IPS-18a (cell line): Measurements from ENCODE around the gene SLC23A2.

Experiments used
- H3K27ac ChIP-seq: one replicate; pipeline ENCODE4 v1.5.1; 2013; ENCODE audit warnings: low read length
- H3K27me3 ChIP-seq: one replicate; pipeline ENCODE4 v1.6.1; 2013; ENCODE audit warnings: mild to moderate bottlenecking, low read length; ENCODE audit not compliant: control insufficient read depth, insufficient read depth
- H3K36me3 ChIP-seq: one replicate; pipeline ENCODE4 v1.6.1; 2013; ENCODE audit warnings: low read depth, low read length; ENCODE audit not compliant: control insufficient read depth
- H3K4me1 ChIP-seq: one replicate; pipeline ENCODE4 v1.6.1; 2013; ENCODE audit warnings: low read depth, low read length; ENCODE audit not compliant: control insufficient read depth
- H3K4me3 ChIP-seq: one replicate; pipeline ENCODE4 v1.5.1; 2013; ENCODE audit warnings: low read length
- H3K9ac ChIP-seq: one replicate; pipeline ENCODE4 v1.6.1; 2013; ENCODE audit warnings: mild to moderate bottlenecking, low read length, moderate library complexity
- H3K9me3 ChIP-seq: one replicate; pipeline ENCODE4 v1.6.1; 2013; ENCODE audit warnings: low read depth, low read length; ENCODE audit not compliant: control insufficient read depth

Gene SLC23A2

GRCh38 chr20:4959592-4959991 is 41.7 kb downstream of the SLC23A2 start:
- Histone ChIP-seq H3K36me3 (no peaks in the 10 kb centered on the region), H3K4me3 (no peak overlapping the region), H3K4me1 (no peaks in the 10 kb centered on the region), H3K27me3 (no peaks in the 10 kb centered on the region), H3K27ac (no peak overlapping the region), H3K9me3 (no peaks in the 10 kb centered on the region), H3K9ac (no peak overlapping the region)

- Histone ChIP-seq H3K27me3 (no peaks in the 10 kb centered on the region), H3K4me1 (no peaks in the 10 kb centered on the region), H3K9me3 (no peaks in the 10 kb centered on the region), H3K4me3 (no peak overlapping the region), H3K9ac (no peak overlapping the region), H3K27ac (no peak overlapping the region), H3K36me3 (no peaks in the 10 kb centered on the region)
Measured at GRCh38 chr20:4957939-4958362, 43.4 kb downstream of the SLC23A2 start.

- no peaks in the 10 kb centered on the region for H3K4me1 ChIP-seq
- H3K36me3 ChIP-seq, result no peaks in the 10 kb centered on the region
- H3K4me3 ChIP-seq, result no peak overlapping the region
- no peaks in the 10 kb centered on the region for H3K9me3 ChIP-seq
- no peak overlapping the region for H3K9ac ChIP-seq
- no peaks in the 10 kb centered on the region for H3K27me3 ChIP-seq
- no peak overlapping the region for H3K27ac ChIP-seq
Measured at GRCh38 chr20:4957187-4957586, 44.1 kb downstream of the SLC23A2 start.

GRCh38 chr20:4956200-4956810 is 45.0 kb downstream of the SLC23A2 start:
- Histone ChIP-seq H3K4me3 (no peak overlapping the region), H3K4me1 (no peaks in the 10 kb centered on the region), H3K36me3 (no peaks in the 10 kb centered on the region), H3K27ac (no peak overlapping the region), H3K9me3 (no peaks in the 10 kb centered on the region), H3K27me3 (no peaks in the 10 kb centered on the region), H3K9ac (no peak overlapping the region)

GRCh38 chr20:4953881-4954280 is 47.4 kb downstream of the SLC23A2 start:
- Histone ChIP-seq H3K4me3 (no peak overlapping the region), H3K27ac (no peak overlapping the region), H3K4me1 (peaks cover 4% of the 10 kb centered on the region), H3K27me3 (no peaks in the 10 kb centered on the region), H3K36me3 (no peaks in the 10 kb centered on the region), H3K9me3 (no peaks in the 10 kb centered on the region), H3K9ac (no peak overlapping the region)

- H3K36me3 ChIP-seq, result no peaks in the 10 kb centered on the region
- H3K4me3 ChIP-seq, result no peak overlapping the region
- no peak overlapping the region for H3K9ac ChIP-seq
- H3K27me3 ChIP-seq, result no peaks in the 10 kb centered on the region
- H3K4me1 ChIP-seq, result peaks cover 10% of the 10 kb centered on the region
- H3K27ac ChIP-seq, result no peak overlapping the region
- no peaks in the 10 kb centered on the region for H3K9me3 ChIP-seq
Measured at GRCh38 chr20:4952229-4952628, 49.1 kb downstream of the SLC23A2 start.

- Histone ChIP-seq H3K27me3 (no peaks in the 10 kb centered on the region), H3K27ac (no peak overlapping the region), H3K4me3 (no peak overlapping the region), H3K9me3 (no peaks in the 10 kb centered on the region), H3K9ac (no peak overlapping the region), H3K4me1 (peaks cover 10% of the 10 kb centered on the region), H3K36me3 (no peaks in the 10 kb centered on the region)
Measured at GRCh38 chr20:4951299-4951698, 50.0 kb downstream of the SLC23A2 start.

- Histone ChIP-seq H3K9ac (no peak overlapping the region), H3K4me3 (no peak overlapping the region), H3K4me1 (peaks cover 10% of the 10 kb centered on the region), H3K27ac (no peak overlapping the region), H3K27me3 (no peaks in the 10 kb centered on the region), H3K36me3 (no peaks in the 10 kb centered on the region), H3K9me3 (no peaks in the 10 kb centered on the region)
Measured at GRCh38 chr20:4950841-4951240, 50.5 kb downstream of the SLC23A2 start.

- Histone ChIP-seq H3K27ac (no peak overlapping the region), H3K9ac (no peak overlapping the region), H3K9me3 (no peaks in the 10 kb centered on the region), H3K36me3 (no peaks in the 10 kb centered on the region), H3K27me3 (no peaks in the 10 kb centered on the region), H3K4me1 (peaks cover 10% of the 10 kb centered on the region), H3K4me3 (no peak overlapping the region)
Measured at GRCh38 chr20:4950437-4950836, 50.9 kb downstream of the SLC23A2 start.

GRCh38 chr20:4949833-4950178 is 51.5 kb downstream of the SLC23A2 start:
- peaks cover 10% of the 10 kb centered on the region for H3K4me1 ChIP-seq
- H3K9ac ChIP-seq, result no peak overlapping the region
- no peak overlapping the region for H3K27ac ChIP-seq
- H3K4me3 ChIP-seq, result no peak overlapping the region
- H3K9me3 ChIP-seq, result no peaks in the 10 kb centered on the region
- H3K36me3 ChIP-seq, result no peaks in the 10 kb centered on the region
- no peaks in the 10 kb centered on the region for H3K27me3 ChIP-seq

- Histone ChIP-seq H3K4me3 (no peak overlapping the region), H3K36me3 (no peaks in the 10 kb centered on the region), H3K27ac (no peak overlapping the region), H3K9me3 (no peaks in the 10 kb centered on the region), H3K4me1 (peaks cover 10% of the 10 kb centered on the region), H3K27me3 (no peaks in the 10 kb centered on the region), H3K9ac (no peak overlapping the region)
Measured at GRCh38 chr20:4947817-4948559, 53.3 kb downstream of the SLC23A2 start.

GRCh38 chr20:4946986-4947385 is 54.3 kb downstream of the SLC23A2 start:
- Histone ChIP-seq H3K4me1 (peaks cover 10% of the 10 kb centered on the region), H3K27ac (no peak overlapping the region), H3K9me3 (no peaks in the 10 kb centered on the region), H3K27me3 (no peaks in the 10 kb centered on the region), H3K9ac (no peak overlapping the region), H3K4me3 (no peak overlapping the region), H3K36me3 (no peaks in the 10 kb centered on the region)
